HepG2 (cell line): ENCODE measurements around the gene ZNF431. TPM values are rescaled to one million over a fixed set of nuclear protein-coding genes. Genes with fewer than 3 reads are reported as not detected.
A peak's percentile ranks its signal among the peaks of the same experiment; 100 is the strongest.

Experiments
- CBX1 ChIP-seq: IDR thresholded peaks from one replicate; pipeline ENCODE4 v1.6.1; 2016; ENCODE audit warnings: antibody characterized with exemption, low read depth
- CSRNP1 ChIP-seq: sonication (generic); formaldehyde crosslinking; IDR thresholded peaks from 2 replicates; pipeline ENCODE4 v1.8.1; 2023; ENCODE audit warnings: mild to moderate bottlenecking, missing genetic modification reagents
- HMGXB3 ChIP-seq: sonication (generic); formaldehyde crosslinking; IDR thresholded peaks from 2 replicates; pipeline ENCODE4 v1.4.0; 2020; ENCODE audit warnings: missing genetic modification reagents, borderline replicate concordance
- HNF4G ChIP-seq, 2 experiments: sonication (generic) in 1 of 2; formaldehyde crosslinking in 1 of 2; IDR thresholded peaks; 2 replicates each; pipeline versions ENCODE4 v1.4.0 to v1.6.1; 2011 to 2020; ENCODE audit warnings: borderline replicate concordance in 2 of 2, low read depth in 2 of 2, mild to moderate bottlenecking in 2 of 2, low read length in 1 of 2, missing genetic modification reagents in 1 of 2, moderate library complexity in 1 of 2
- MEF2D ChIP-seq: sonication (generic); formaldehyde crosslinking; IDR thresholded peaks from 2 replicates; pipeline ENCODE4 v1.5.1; 2020; ENCODE audit warnings: mild to moderate bottlenecking, missing genetic modification reagents
- MIER2 ChIP-seq: IDR thresholded peaks from 2 replicates; pipeline ENCODE4 v1.6.1; 2016; ENCODE audit warnings: missing biosample characterization, missing genetic modification reagents
- PITX1 ChIP-seq: sonication (generic); formaldehyde crosslinking; IDR thresholded peaks from 2 replicates; pipeline ENCODE4 v1.5.1; 2020; ENCODE audit warnings: mild to moderate bottlenecking, missing genetic modification reagents
- POGK ChIP-seq: sonication (generic); formaldehyde crosslinking; conservative IDR thresholded peaks from 2 replicates; pipeline ENCODE4 v1.8.0; 2022; ENCODE audit warnings: mild to moderate bottlenecking, moderate library complexity, missing genetic modification reagents
- SMAD1 ChIP-seq: sonication (generic); formaldehyde crosslinking; IDR thresholded peaks from 2 replicates; pipeline ENCODE4 v1.4.0; 2020; ENCODE audit warnings: missing genetic modification reagents, low read depth, mild to moderate bottlenecking, borderline replicate concordance
- SPEN ChIP-seq: sonication (generic); formaldehyde crosslinking; IDR thresholded peaks from 2 replicates; pipeline ENCODE4 v1.5.1; 2020; ENCODE audit warnings: low read depth, mild to moderate bottlenecking, missing genetic modification reagents
- TBX3 ChIP-seq: fragments of 450-650 bp; IDR thresholded peaks from 2 replicates; pipeline ENCODE4 v1.6.1; 2017; ENCODE audit warnings: antibody characterized with exemption, mild to moderate bottlenecking, inconsistent platforms, borderline replicate concordance
- TCF7L2 ChIP-seq: IDR thresholded peaks from 2 replicates; pipeline ENCODE4 v1.6.1; 2011; ENCODE audit warnings: mild to moderate bottlenecking, low read depth, low read length, moderate library complexity
- XRCC5 ChIP-seq: fragments of 200-400 bp; formaldehyde crosslinking; optimal IDR thresholded peaks from 2 replicates; pipeline ENCODE3; 2017; ENCODE audit warnings: mild to moderate bottlenecking, low read length
- ZNF567 ChIP-seq: sonication (generic); formaldehyde crosslinking; IDR thresholded peaks from 2 replicates; pipeline ENCODE4 v1.8.1; 2023; ENCODE audit warnings: mild to moderate bottlenecking, missing genetic modification reagents, borderline replicate concordance
- ZNF609 ChIP-seq: sonication (generic); formaldehyde crosslinking; IDR thresholded peaks from 2 replicates; pipeline ENCODE4 v1.4.0; 2020; ENCODE audit warnings: mild to moderate bottlenecking, missing genetic modification reagents, borderline replicate concordance
- ZNF780A ChIP-seq: sonication (generic); formaldehyde crosslinking; IDR thresholded peaks from 2 replicates; pipeline ENCODE4 v1.8.0; 2022; ENCODE audit warnings: mild to moderate bottlenecking, missing genetic modification reagents, moderate library complexity
- polyA plus RNA-seq, 8 experiments: library from polyadenylated mRNA; depleted of rRNA in 3 of 8; stranded (reverse) in 7 of 8; unstranded in 1 of 8; fragments of >200 nt; fragmentation: Illumina TruSeq in 4 of 8; extraction: Trizol in 4 of 8; gene quantifications; 2 replicates each; pipeline versions ENCODE4 v1.2.1 to v1.2.3, GENCODE V29; 2011 to 2016; ENCODE audit warnings: low read depth in 4 of 8, missing spikeins in 1 of 8, mixed read lengths in 1 of 8; ENCODE audit not compliant: insufficient read depth in 1 of 8
- total RNA-seq, 5 experiments: library from RNA; depleted of rRNA; stranded (reverse); fragments of >200 nt; fragmentation: Illumina TruSeq; extraction: Trizol; gene quantifications; 2 replicates each; pipeline ENCODE4 v1.2.3, GENCODE V29; 2016; ENCODE audit warnings: low read depth in 1 of 5

ZNF431 gene
- total and polyA plus RNA-seq, 2 of the 13 experiments (the other 11 are each of a cell fraction or from before 2014, with no cell fraction given) = 4.4 to 11.8 TPM

GRCh38 chr19:21210037-21210621 is 68.3 kb downstream of the ZNF431 start (continued):
- peak; percentile 72 for TF ChIP-seq HNF4G (IDR thresholded peaks at IDR 0.05; ENCODE audit: borderline replicate concordance, low read depth, low read length)
- TF ChIP-seq HNF4G (CRISPR knock-in tag; IDR thresholded peaks at IDR 0.05; ENCODE audit: borderline replicate concordance, low read depth) = 0 out of 2 replicates have a peak, but pooled peaks have one; percentile 33
- no peak for TF ChIP-seq HMGXB3
- TF ChIP-seq MIER2 (CRISPR knock-in tag) = no peak
- TF ChIP-seq MEF2D (CRISPR knock-in tag) = no peak
- TF ChIP-seq SMAD1 (CRISPR knock-in tag) = no peak
- peak; percentile 94 for TF ChIP-seq TBX3
- peak; percentile 82 for TF ChIP-seq PITX1
- TF ChIP-seq CBX1 = no peak
- peak; percentile 97 for TF ChIP-seq ZNF609 (CRISPR knock-in tag)
- no peak for TF ChIP-seq ZNF567 (CRISPR knock-in tag)
- no peak for TF ChIP-seq POGK (CRISPR knock-in tag)
- no peak for TF ChIP-seq CSRNP1 (CRISPR knock-in tag)
- TF ChIP-seq ZNF780A (CRISPR knock-in tag) = no peak
- TF ChIP-seq XRCC5 = no peak
- TF ChIP-seq TCF7L2 = no peak
- no peak for TF ChIP-seq SPEN (CRISPR knock-in tag)
